HEK293 (cell line): ENCODE results near the gene NSUN4.

Source experiments
- CTCF ChIA-PET: fragments of 350-600 bp; formaldehyde crosslinking; extraction: SDS; loops from one replicate; lab custom pipeline; 2021; ENCODE audit warnings: antibody characterized with exemption; lab: Yijun Ruan, JAX
- POLR2A ChIA-PET: fragments of 300-600 bp; formaldehyde crosslinking; extraction: SDS; loops from one replicate; lab custom pipeline; 2020; ENCODE audit warnings: antibody characterized with exemption, inconsistent platforms; lab: Yijun Ruan, JAX
- H3K27ac ChIP-seq: fragments of 200-500 bp; sonication (Bioruptor generic); 2 replicates; pipeline ENCODE4 v1.5.1; 2014; ENCODE audit warnings: low read depth, low read length, control low read depth, inconsistent platforms; ENCODE audit errors: extremely low read depth
- H3K36me3 ChIP-seq, 2 experiments: fragments of 200-500 bp in 1 of 2; sonication (Bioruptor generic) in 1 of 2; 1 replicate in 1 of 2; 2 replicates in 1 of 2; pipeline ENCODE4 v1.5.1; 2014 to 2017; ENCODE audit warnings: inconsistent platforms in 2 of 2, low read length in 2 of 2; ENCODE audit not compliant: control insufficient read depth in 2 of 2, insufficient read depth in 1 of 2
- H3K4me1 ChIP-seq: fragments of 200-500 bp; sonication (Bioruptor generic); 2 replicates; pipeline ENCODE4 v1.5.1; 2014; ENCODE audit warnings: mild to moderate bottlenecking, low read length, inconsistent platforms; ENCODE audit not compliant: control insufficient read depth, insufficient read depth
- H3K4me3 ChIP-seq: 2 replicates; pipeline ENCODE4 v1.5.1; 2011; ENCODE audit warnings: low read depth, mild to moderate bottlenecking, control low read depth, low read length, moderate library complexity
- H3K9me3 ChIP-seq: fragments of 200-500 bp; sonication (Bioruptor generic); 2 replicates; pipeline ENCODE4 v1.5.1; 2014; ENCODE audit warnings: low read depth, low read length, inconsistent platforms; ENCODE audit not compliant: control insufficient read depth, insufficient read depth
- GLI2 ChIP-seq: fragments of 450-650 bp; formaldehyde crosslinking; IDR thresholded peaks from 2 replicates; pipeline ENCODE4; 2017; ENCODE audit warnings: missing biosample characterization, missing genetic modification characterization, low read depth, borderline replicate concordance
- ZIC2 ChIP-seq: fragments of 450-650 bp; formaldehyde crosslinking; IDR thresholded peaks from 2 replicates; pipeline ENCODE4 v1.5.1; 2016; ENCODE audit warnings: missing biosample characterization, missing genetic modification characterization
- ZNF10 ChIP-seq: fragments of 450-650 bp; formaldehyde crosslinking; IDR thresholded peaks from 2 replicates; pipeline ENCODE4 v1.5.1; 2017; ENCODE audit warnings: missing biosample characterization, missing genetic modification characterization
- ZNF146 ChIP-seq: fragments of 450-650 bp; formaldehyde crosslinking; IDR thresholded peaks from 2 replicates; pipeline ENCODE4 v1.5.1; 2016; ENCODE audit warnings: missing biosample characterization, missing genetic modification characterization
- ZNF155 ChIP-seq: fragments of 450-650 bp; formaldehyde crosslinking; IDR thresholded peaks from 2 replicates; pipeline ENCODE4 v1.5.1; 2016; ENCODE audit warnings: missing biosample characterization, missing genetic modification characterization
- ZNF311 ChIP-seq: fragments of 450-650 bp; formaldehyde crosslinking; IDR thresholded peaks from 2 replicates; pipeline ENCODE4 v1.5.1; 2017; ENCODE audit warnings: missing biosample characterization, missing genetic modification characterization, borderline replicate concordance
- ZNF530 ChIP-seq: fragments of 450-650 bp; formaldehyde crosslinking; IDR thresholded peaks from 2 replicates; pipeline ENCODE4 v1.5.1; 2016; ENCODE audit warnings: low read depth, missing biosample characterization, missing genetic modification characterization
- ZNF776 ChIP-seq: fragments of 450-650 bp; formaldehyde crosslinking; IDR thresholded peaks from 2 replicates; pipeline ENCODE4 v1.5.0; 2017; ENCODE audit warnings: missing biosample characterization, missing genetic modification characterization, borderline replicate concordance
- ZNF777 ChIP-seq: fragments of 450-650 bp; formaldehyde crosslinking; IDR thresholded peaks from 2 replicates; pipeline ENCODE4 v1.5.1; 2017; ENCODE audit warnings: missing biosample characterization, missing genetic modification characterization, borderline replicate concordance
- TF ChIP-seq, protein P1 (sequence below): fragments of 450-650 bp; formaldehyde crosslinking; IDR thresholded peaks from 2 replicates; pipeline ENCODE4 v1.5.1; 2017; ENCODE audit warnings: missing biosample characterization, missing genetic modification characterization
- TF ChIP-seq, protein P2 (sequence below): fragments of 450-650 bp; formaldehyde crosslinking; IDR thresholded peaks from 2 replicates; pipeline ENCODE4 v1.5.1; 2016; ENCODE audit warnings: missing biosample characterization, missing genetic modification characterization
- TF ChIP-seq, protein P3 (sequence below): fragments of 450-650 bp; formaldehyde crosslinking; IDR thresholded peaks from 2 replicates; pipeline ENCODE4; 2016; ENCODE audit warnings: missing biosample characterization, missing genetic modification characterization
- TF ChIP-seq, protein P4 (sequence below): fragments of 450-650 bp; formaldehyde crosslinking; IDR thresholded peaks from 2 replicates; pipeline ENCODE4 v1.5.1; 2017; ENCODE audit warnings: missing biosample characterization, missing genetic modification characterization
- TF ChIP-seq, protein P5 (sequence below): fragments of 450-650 bp; formaldehyde crosslinking; IDR thresholded peaks from 2 replicates; pipeline ENCODE4 v1.5.1; 2016; ENCODE audit warnings: missing biosample characterization, missing genetic modification characterization
- TF ChIP-seq, protein P6 (sequence below): fragments of 450-650 bp; formaldehyde crosslinking; IDR thresholded peaks from 2 replicates; pipeline ENCODE4 v1.5.1; 2016; ENCODE audit warnings: missing biosample characterization, missing genetic modification characterization

NSUN4 gene

DNA sequence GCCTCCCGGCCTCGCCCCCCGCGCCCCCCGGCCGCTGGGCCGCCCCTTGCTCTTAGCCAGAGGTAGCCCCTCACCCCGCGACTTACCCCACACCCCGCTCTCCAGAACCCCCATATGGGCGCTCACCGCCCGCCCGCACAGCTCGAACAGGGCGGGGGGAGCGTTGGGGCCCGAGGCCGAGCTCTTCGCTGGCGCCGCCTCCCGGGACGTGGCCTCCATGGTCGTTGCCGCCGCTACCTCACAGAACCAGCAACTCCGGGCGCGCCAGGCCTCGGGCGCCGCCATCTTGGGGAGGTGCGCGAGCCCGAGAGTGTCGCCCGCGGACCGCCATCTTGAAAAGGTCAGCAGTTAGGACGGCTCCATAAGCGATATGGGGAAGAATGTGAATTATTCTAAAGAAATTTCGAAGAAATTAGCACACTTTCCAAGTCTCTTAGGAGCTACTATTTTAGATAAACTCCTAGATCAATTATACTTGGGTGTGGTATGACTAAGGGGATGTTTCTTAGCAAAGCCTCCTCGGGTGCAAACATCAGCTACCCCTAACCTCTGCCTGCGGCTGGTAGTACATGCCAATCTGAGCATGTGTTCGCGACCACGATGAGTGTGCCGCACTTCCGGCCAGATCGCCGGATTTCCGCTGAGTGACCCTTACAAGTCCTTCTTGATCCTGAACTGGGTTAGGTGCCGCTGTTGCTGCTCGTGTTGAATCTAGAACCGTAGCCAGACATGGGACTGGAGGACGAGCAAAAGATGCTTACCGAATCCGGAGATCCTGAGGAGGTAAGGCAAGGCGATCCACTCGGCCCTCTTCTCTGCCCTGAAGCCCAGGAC, 37.4 kb upstream of the NSUN4 start, which contains the start of the genes LRRC41 and UQCRH (continued):
- TF ChIP-seq ZNF155 (tag by site-specific recombination) (no peak), ZIC2 (tag by site-specific recombination) (no peak), ZNF777 (no peak), ZNF776 (tag by site-specific recombination) (no peak), ZNF530 (tag by site-specific recombination) (no peak), ZNF146 (tag by site-specific recombination) (no peak), GLI2 (no peak; the same call in 1 of the 2 replicates)
- TF ChIP-seq, protein P1, sequence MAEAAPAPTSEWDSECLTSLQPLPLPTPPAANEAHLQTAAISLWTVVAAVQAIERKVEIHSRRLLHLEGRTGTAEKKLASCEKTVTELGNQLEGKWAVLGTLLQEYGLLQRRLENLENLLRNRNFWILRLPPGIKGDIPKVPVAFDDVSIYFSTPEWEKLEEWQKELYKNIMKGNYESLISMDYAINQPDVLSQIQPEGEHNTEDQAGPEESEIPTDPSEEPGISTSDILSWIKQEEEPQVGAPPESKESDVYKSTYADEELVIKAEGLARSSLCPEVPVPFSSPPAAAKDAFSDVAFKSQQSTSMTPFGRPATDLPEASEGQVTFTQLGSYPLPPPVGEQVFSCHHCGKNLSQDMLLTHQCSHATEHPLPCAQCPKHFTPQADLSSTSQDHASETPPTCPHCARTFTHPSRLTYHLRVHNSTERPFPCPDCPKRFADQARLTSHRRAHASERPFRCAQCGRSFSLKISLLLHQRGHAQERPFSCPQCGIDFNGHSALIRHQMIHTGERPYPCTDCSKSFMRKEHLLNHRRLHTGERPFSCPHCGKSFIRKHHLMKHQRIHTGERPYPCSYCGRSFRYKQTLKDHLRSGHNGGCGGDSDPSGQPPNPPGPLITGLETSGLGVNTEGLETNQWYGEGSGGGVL (tag by site-specific recombination), result no peak
- TF ChIP-seq, protein P2, sequence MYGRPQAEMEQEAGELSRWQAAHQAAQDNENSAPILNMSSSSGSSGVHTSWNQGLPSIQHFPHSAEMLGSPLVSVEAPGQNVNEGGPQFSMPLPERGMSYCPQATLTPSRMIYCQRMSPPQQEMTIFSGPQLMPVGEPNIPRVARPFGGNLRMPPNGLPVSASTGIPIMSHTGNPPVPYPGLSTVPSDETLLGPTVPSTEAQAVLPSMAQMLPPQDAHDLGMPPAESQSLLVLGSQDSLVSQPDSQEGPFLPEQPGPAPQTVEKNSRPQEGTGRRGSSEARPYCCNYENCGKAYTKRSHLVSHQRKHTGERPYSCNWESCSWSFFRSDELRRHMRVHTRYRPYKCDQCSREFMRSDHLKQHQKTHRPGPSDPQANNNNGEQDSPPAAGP (tag by site-specific recombination), result 0 out of 2 replicates have a peak, but pooled peaks have one; percentile 26
- TF ChIP-seq, protein P3, sequence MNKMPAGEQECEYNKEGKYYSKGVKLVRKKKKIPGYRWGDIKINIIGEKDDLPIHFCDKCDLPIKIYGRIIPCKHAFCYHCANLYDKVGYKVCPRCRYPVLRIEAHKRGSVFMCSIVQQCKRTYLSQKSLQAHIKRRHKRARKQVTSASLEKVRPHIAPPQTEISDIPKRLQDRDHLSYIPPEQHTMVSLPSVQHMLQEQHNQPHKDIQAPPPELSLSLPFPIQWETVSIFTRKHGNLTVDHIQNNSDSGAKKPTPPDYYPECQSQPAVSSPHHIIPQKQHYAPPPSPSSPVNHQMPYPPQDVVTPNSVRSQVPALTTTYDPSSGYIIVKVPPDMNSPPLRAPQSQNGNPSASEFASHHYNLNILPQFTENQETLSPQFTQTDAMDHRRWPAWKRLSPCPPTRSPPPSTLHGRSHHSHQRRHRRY, result no peak

DNA sequence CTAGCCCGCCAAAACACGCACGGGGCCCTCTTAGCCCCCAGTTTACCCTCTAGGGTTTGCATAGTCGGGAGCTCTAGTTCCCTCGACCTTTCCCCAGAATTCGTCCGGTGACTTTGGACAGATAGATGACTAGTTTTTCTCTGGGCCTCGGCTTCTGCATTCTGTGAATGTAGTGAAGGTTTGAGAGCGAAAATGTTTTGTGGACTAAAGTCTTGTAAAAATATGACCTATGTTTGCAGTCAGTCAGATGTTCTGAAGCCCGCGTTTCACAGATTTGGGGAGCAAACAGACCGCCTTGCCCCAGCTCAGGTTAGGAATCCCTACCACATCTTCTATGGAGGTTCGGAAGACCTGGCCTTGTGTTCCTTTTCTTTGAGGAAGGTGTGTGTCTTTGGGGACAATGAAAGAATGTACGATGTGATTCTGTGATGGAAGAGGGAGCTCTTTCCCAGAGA, 36.7 kb upstream of the NSUN4 start:
- Histone ChIP-seq H3K4me1 (no peaks in the 10 kb centered on the region), H3K4me3 (peak overlapping the region; percentile 88), H3K36me3 (peaks cover 0 to 34% of the 10 kb centered on the region in 2 experiments; a peak in 2 of 3 replicates), H3K27ac (peak overlapping the region; percentile 99), H3K9me3 (no peaks in the 10 kb centered on the region)
- TF ChIP-seq ZNF10 (tag by site-specific recombination) (no peak), ZNF311 (tag by site-specific recombination) (no peak)
- TF ChIP-seq, protein P4, sequence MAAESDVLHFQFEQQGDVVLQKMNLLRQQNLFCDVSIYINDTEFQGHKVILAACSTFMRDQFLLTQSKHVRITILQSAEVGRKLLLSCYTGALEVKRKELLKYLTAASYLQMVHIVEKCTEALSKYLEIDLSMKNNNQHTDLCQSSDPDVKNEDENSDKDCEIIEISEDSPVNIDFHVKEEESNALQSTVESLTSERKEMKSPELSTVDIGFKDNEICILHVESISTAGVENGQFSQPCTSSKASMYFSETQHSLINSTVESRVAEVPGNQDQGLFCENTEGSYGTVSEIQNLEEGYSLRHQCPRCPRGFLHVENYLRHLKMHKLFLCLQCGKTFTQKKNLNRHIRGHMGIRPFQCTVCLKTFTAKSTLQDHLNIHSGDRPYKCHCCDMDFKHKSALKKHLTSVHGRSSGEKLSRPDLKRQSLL (tag by site-specific recombination), result 0 out of 2 replicates have a peak, but pooled peaks have one; percentile 49
- TF ChIP-seq, protein P5, sequence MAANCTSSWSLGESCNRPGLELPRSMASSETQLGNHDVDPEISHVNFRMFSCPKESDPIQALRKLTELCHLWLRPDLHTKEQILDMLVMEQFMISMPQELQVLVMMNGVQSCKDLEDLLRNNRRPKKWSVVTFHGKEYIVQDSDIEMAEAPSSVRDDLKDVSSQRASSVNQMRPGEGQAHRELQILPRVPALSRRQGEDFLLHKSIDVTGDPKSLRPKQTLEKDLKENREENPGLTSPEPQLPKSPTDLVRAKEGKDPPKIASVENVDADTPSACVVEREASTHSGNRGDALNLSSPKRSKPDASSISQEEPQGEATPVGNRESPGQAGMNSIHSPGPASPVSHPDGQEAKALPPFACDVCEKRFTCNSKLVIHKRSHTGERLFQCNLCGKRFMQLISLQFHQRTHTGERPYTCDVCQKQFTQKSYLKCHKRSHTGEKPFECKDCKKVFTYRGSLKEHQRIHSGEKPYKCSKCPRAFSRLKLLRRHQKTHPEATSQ (tag by site-specific recombination), result no peak
- TF ChIP-seq, protein P6, sequence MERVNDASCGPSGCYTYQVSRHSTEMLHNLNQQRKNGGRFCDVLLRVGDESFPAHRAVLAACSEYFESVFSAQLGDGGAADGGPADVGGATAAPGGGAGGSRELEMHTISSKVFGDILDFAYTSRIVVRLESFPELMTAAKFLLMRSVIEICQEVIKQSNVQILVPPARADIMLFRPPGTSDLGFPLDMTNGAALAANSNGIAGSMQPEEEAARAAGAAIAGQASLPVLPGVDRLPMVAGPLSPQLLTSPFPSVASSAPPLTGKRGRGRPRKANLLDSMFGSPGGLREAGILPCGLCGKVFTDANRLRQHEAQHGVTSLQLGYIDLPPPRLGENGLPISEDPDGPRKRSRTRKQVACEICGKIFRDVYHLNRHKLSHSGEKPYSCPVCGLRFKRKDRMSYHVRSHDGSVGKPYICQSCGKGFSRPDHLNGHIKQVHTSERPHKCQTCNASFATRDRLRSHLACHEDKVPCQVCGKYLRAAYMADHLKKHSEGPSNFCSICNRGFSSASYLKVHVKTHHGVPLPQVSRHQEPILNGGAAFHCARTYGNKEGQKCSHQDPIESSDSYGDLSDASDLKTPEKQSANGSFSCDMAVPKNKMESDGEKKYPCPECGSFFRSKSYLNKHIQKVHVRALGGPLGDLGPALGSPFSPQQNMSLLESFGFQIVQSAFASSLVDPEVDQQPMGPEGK (tag by site-specific recombination), result 0 out of 2 replicates have a peak, but pooled peaks have one; percentile 4
- CTCF ChIA-PET, result interaction anchor here (0.6 to 1.9 kb wide), 7 partner anchors 25 to 172 kb away, joined by 3 to 12 read pairs (median 4); partner anchors contain the start of gene NSUN4
- POLR2A ChIA-PET, result interaction anchor here (0.9 to 2.5 kb wide), 8 partner anchors 10 to 56 kb away, joined by 3 to 24 read pairs (median 6); partner anchors contain the start of genes NSUN4 and RAD54L
